ENCODE measurements around the gene GYPA.
"Not testable (repeated sequence)": the region's sequence is repeated elsewhere in the genome, so short reads cannot be mapped to it uniquely, and the experiment has no call there.

- not testable (repeated sequence) for TF ChIP-seq TAF1 (IDR thresholded peaks at IDR 0.05; ENCODE audit: low read depth, low read length); POLR2A (IDR thresholded peaks at IDR 0.05; ENCODE audit: low read depth, low read length); POLR2AphosphoS5 (IDR thresholded peaks at IDR 0.05; ENCODE audit: low read depth, low read length); POU2F2 (IDR thresholded peaks at IDR 0.05; ENCODE audit: low read depth, low read length); SPI1 (IDR thresholded peaks at IDR 0.05; ENCODE audit: low read depth, low read length); PAX5 (IDR thresholded peaks at IDR 0.05; ENCODE audit: insufficient read depth, low read length, severe bottlenecking)
These were observed 2.3 kb downstream of the GYPA start for GRCh38 chr4:144138239-144138638.

Measured in GM12891 (cell line).